DOHH2 (cell line): ENCODE measurements around the gene MED13.

Experiments
- CTCF ChIP-seq: fragments of 200-600 bp; sonication (generic); IDR thresholded peaks from one replicate; pipeline ENCODE4 v1.5.1; 2014; ENCODE audit warnings: antibody characterized with exemption, mild to moderate bottlenecking, low read depth, low read length; ENCODE audit not compliant: poor library complexity, severe bottlenecking
- EZH2phosphoT487 ChIP-seq: fragments of 200-600 bp; sonication (generic); IDR thresholded peaks from 2 replicates; pipeline ENCODE4 v1.6.1; 2017; ENCODE audit warnings: borderline replicate concordance, mild to moderate bottlenecking, antibody characterized with exemption, low read length, moderate library complexity, mixed read lengths

- TF ChIP-seq CTCF (no peak), EZH2phosphoT487 (no peak)
These were observed 91.0 kb downstream of the MED13 start for GRCh38 chr17:61974115-61974514.
